Calu3 (cell line): ENCODE results near the gene ARIH1. TPM values are rescaled to one million over a fixed set of nuclear protein-coding genes. Genes with fewer than 3 reads are reported as not detected.

Experiments
- BruUV-seq: library from RNA; stranded (reverse); fragments of 400-500 nt; replicated peaks from 2 replicates; lab custom pipeline; 2021; lab: Mats Ljungman, UMichigan
- CTCF ChIA-PET: fragments of 300-600 bp; sonication (Branson Sonifier 250); formaldehyde crosslinking; loops from one replicate; lab custom pipeline; 2022; ENCODE audit warnings: antibody characterized with exemption; lab: Charles Lee
- DNase-seq: peaks from one replicate; pipeline ENCODE4 v3.0.0; 2022
- H3K27ac Mint-ChIP-seq: one replicate; pipeline ENCODE4 v1.8.0; 2022; ENCODE audit warnings: mixed read lengths; ENCODE audit not compliant: unreplicated experiment
- H3K27me3 Mint-ChIP-seq: one replicate; pipeline ENCODE4 v1.8.0; 2022; ENCODE audit warnings: mixed read lengths; ENCODE audit not compliant: unreplicated experiment
- H3K36me3 Mint-ChIP-seq: one replicate; pipeline ENCODE4 v1.8.0; 2022; ENCODE audit warnings: mild to moderate bottlenecking, moderate library complexity, mixed read lengths; ENCODE audit not compliant: insufficient read depth, unreplicated experiment
- H3K4me1 Mint-ChIP-seq: one replicate; pipeline ENCODE4 v1.8.0; 2022; ENCODE audit warnings: mild to moderate bottlenecking, low read depth, mixed read lengths; ENCODE audit not compliant: unreplicated experiment
- H3K4me3 Mint-ChIP-seq: one replicate; pipeline ENCODE4 v1.8.0; 2022; ENCODE audit warnings: mild to moderate bottlenecking, low read depth, moderate library complexity, mixed read lengths; ENCODE audit not compliant: unreplicated experiment
- H3K9me3 Mint-ChIP-seq: one replicate; pipeline ENCODE4 v1.8.0; 2022; ENCODE audit warnings: low read depth, mixed read lengths; ENCODE audit not compliant: unreplicated experiment
- intact Hi-C: fragments of 100-400 bp; cut with micrococcal nuclease; formaldehyde crosslinking; loops from one replicate; pipeline ENCODE4 v1.10.0; 2022; ENCODE audit not compliant: unreplicated experiment
- total RNA-seq: library from RNA; stranded (reverse); gene quantifications from 2 replicates; pipeline ENCODE4 v1.2.3, GENCODE V29; 2022
- TF ChIP-seq, protein P1 (sequence below): fragments of 200-600 bp; IDR thresholded peaks from one replicate; pipeline ENCODE4 v1.8.0; 2022; ENCODE audit warnings: antibody characterized with exemption; ENCODE audit not compliant: unreplicated experiment

ARIH1 gene
- total RNA-seq, 1 experiment from 2014 or later, result 179 TPM

DNA sequence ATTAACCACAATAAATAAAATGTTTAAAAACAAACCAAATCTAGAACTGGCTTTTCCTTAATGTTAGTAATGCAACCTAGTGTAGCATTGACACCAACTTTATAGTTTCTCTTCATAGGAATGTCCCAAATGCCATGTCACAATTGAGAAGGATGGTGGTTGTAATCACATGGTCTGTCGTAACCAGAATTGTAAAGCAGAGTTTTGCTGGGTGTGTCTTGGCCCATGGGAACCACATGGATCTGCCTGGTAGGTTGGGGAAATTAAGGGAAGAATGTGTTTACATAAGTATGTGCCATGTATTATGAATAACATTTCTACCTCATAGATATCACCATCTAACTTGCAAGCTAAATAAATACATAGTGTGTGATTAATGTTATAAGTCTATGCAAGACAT, 95.9 kb downstream of the ARIH1 start:
- H3K9me3 Mint-ChIP-seq, result no peaks in the 10 kb centered on the region
- CTCF ChIA-PET, result no interaction called here

DNA sequence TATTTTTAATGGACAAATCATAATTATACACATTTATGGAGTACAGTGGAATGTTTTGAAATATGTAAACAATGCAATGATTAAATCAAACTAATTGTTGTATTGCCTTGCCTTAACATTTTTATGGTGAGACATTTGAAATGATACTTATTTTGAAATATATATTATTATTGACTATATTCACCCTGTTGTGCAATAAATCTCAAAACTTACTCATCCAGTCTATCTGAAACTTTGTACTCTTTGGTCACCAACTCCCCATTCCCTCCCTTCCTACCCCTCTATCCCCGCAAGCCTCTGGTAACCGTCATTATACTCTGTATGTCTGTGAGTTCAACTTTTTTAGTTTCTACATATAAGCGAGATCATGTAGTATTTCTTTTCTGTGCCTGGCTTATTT, 105.7 kb downstream of the ARIH1 start:
- Mint-ChIP-seq H3K4me1 (no peaks in the 10 kb centered on the region), H3K27ac (no peak overlapping the region), H3K36me3 (peaks cover 44% of the 10 kb centered on the region), H3K27me3 (no peaks in the 10 kb centered on the region), H3K9me3 (peaks cover 3% of the 10 kb centered on the region), H3K4me3 (no peak overlapping the region)
- CTCF ChIA-PET, result no interaction called here
- no TSS peak for BruUV-seq
- intact Hi-C loops, result no loop called here
- TF ChIP-seq, protein P1, sequence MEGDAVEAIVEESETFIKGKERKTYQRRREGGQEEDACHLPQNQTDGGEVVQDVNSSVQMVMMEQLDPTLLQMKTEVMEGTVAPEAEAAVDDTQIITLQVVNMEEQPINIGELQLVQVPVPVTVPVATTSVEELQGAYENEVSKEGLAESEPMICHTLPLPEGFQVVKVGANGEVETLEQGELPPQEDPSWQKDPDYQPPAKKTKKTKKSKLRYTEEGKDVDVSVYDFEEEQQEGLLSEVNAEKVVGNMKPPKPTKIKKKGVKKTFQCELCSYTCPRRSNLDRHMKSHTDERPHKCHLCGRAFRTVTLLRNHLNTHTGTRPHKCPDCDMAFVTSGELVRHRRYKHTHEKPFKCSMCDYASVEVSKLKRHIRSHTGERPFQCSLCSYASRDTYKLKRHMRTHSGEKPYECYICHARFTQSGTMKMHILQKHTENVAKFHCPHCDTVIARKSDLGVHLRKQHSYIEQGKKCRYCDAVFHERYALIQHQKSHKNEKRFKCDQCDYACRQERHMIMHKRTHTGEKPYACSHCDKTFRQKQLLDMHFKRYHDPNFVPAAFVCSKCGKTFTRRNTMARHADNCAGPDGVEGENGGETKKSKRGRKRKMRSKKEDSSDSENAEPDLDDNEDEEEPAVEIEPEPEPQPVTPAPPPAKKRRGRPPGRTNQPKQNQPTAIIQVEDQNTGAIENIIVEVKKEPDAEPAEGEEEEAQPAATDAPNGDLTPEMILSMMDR, result no peak
- no peak for DNase-seq

More for the DNA sequence above, 95.9 kb downstream of the ARIH1 start:
- peaks cover 14% of the 10 kb centered on the region for H3K36me3 Mint-ChIP-seq
- BruUV-seq, result no TSS peak
- no peaks in the 10 kb centered on the region for H3K27me3 Mint-ChIP-seq
- no peak overlapping the region for H3K4me3 Mint-ChIP-seq
- H3K27ac Mint-ChIP-seq, result no peak overlapping the region
- DNase-seq, result no peak
- no peaks in the 10 kb centered on the region for H3K4me1 Mint-ChIP-seq
- TF ChIP-seq, protein P1, result no peak
- intact Hi-C loops, result no loop called here

DNA sequence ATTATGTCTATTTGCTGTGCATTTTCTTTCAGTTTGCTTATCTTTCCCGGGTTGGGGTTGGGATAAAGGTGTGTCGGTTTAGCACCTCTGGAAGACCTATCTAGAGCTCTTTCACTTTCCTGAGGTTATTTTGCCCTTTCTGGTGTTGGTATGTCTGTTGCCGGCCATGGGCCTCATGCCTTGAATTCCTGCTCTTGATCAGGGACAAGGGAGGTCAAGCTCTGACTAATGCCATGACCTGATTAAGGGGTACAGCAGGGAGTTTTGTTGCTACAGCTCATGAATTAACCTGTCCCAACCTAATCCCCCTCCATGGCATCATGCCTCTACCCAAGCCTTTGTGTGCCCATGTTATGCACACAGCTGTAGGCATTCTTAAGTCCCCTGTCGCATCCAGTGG, 109.9 kb downstream of the ARIH1 start:
- no peaks in the 10 kb centered on the region for H3K4me1 Mint-ChIP-seq
- no peak overlapping the region for H3K27ac Mint-ChIP-seq
- no TSS peak for BruUV-seq
- peaks cover 2% of the 10 kb centered on the region for H3K9me3 Mint-ChIP-seq
- no peak overlapping the region for H3K4me3 Mint-ChIP-seq
- no peaks in the 10 kb centered on the region for H3K27me3 Mint-ChIP-seq
- intact Hi-C loops, result no loop called here
- TF ChIP-seq, protein P1, result no peak
- CTCF ChIA-PET, result no interaction called here
- H3K36me3 Mint-ChIP-seq, result peaks cover 35% of the 10 kb centered on the region
- no peak for DNase-seq

DNA sequence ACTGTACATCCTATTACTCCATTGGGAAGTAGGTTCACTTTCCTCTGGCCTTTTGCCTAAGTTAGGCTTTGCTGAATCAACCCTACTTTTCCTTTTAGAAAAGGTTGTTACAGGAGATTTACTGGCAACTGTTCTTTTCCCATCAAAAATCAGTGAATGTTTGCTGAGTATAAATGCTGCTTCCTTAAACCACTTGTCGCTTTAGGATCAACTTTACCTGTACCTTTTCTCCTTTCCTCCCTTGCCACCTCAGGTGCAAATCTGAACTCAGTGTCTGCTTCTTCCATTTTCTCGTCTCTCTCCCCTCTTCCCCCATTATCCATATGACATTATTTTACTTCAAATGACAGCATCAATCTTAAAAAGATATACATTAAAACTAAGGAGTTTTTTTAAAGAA, 110.9 kb downstream of the ARIH1 start:
- Mint-ChIP-seq H3K4me1 (no peaks in the 10 kb centered on the region), H3K36me3 (peaks cover 30% of the 10 kb centered on the region), H3K4me3 (no peak overlapping the region), H3K9me3 (no peaks in the 10 kb centered on the region), H3K27ac (no peak overlapping the region), H3K27me3 (no peaks in the 10 kb centered on the region)
- CTCF ChIA-PET, result no interaction called here
- no TSS peak for BruUV-seq
- intact Hi-C loops, result no loop called here
- TF ChIP-seq, protein P1, result no peak
- no peak for DNase-seq
